ENCODE data around the gene RHBDL3. TPM values are rescaled to one million over a fixed set of nuclear protein-coding genes. Genes with fewer than 3 reads are reported as not detected.

The RHBDL3 gene
- total RNA-seq, 1 donor: 0.09 TPM

DNA sequence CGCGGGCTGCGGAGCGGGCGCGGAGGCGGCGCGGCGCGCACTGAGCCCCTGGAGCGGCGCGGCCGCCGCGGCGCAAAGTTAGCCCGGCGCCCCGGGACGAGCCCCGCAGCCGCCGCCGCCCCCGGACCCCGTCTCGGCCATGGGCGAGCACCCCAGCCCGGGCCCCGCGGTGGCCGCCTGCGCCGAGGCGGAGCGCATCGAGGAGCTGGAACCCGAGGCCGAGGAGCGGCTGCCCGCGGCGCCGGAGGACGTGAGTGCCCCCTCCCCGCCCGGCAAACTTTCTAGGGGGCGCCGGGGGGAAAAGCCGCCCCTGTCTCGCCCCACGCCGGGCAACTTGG lies 388 bp downstream of the RHBDL3 start:
- no peak for DNase-seq (ENCODE audit: low read depth)
- peak overlapping the region; percentile 50 for H3K4me3 ChIP-seq (ENCODE audit: low read depth, low read length)
- TF ChIP-seq, protein P1, sequence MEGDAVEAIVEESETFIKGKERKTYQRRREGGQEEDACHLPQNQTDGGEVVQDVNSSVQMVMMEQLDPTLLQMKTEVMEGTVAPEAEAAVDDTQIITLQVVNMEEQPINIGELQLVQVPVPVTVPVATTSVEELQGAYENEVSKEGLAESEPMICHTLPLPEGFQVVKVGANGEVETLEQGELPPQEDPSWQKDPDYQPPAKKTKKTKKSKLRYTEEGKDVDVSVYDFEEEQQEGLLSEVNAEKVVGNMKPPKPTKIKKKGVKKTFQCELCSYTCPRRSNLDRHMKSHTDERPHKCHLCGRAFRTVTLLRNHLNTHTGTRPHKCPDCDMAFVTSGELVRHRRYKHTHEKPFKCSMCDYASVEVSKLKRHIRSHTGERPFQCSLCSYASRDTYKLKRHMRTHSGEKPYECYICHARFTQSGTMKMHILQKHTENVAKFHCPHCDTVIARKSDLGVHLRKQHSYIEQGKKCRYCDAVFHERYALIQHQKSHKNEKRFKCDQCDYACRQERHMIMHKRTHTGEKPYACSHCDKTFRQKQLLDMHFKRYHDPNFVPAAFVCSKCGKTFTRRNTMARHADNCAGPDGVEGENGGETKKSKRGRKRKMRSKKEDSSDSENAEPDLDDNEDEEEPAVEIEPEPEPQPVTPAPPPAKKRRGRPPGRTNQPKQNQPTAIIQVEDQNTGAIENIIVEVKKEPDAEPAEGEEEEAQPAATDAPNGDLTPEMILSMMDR (IDR thresholded peaks at IDR 0.05; ENCODE audit: insufficient read depth, low read length): no peak

DNA sequence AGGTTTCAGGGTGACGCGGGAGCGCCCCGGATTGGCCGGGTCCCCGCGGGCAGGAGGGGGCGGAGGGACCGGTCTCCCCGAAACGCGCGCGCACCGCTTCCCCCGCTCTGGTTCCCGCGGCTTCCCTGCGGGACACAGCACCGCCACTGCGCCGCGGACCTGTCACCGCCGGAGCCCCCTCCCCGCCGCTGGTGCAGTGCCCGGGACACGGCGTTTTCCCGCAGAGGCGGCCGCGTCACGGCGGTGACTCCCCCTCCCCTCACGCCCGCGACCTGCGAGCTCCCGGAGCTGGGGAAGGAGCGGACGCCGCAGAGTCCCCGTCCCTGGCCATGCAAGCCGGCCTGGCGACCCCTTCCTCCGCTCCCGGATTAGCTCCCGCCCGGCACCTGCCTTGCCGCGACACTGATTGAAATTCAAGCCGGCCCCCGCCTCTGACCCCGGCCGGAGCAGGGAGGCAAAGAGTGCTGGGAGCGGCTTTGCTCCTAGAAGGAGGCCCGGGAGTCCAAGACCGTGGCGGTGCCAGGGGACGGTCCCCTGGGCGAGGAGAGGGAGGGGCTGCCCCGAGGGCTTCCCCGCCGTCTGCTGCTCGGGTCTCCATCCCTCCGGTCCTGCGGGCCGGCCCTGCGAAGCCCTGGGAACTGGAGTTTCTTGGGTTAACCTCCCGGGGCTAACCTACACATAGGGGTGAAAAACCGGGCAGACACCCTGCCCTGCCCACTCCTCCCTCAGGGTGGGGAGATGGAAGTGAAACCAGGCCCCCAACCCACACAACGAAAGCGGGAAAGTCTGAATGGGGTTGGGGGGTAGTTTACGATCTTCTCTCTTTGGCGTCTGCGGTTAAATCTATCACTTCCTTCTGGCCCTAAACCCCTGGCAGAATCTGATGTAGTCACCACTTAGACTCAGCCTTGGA lies 1.0 kb downstream of the RHBDL3 start:
- peak overlapping the region; percentile 50 for H3K4me3 ChIP-seq (ENCODE audit: low read depth, low read length)
- no peak for DNase-seq (ENCODE audit: low read depth)
- TF ChIP-seq, protein P1 (IDR thresholded peaks at IDR 0.05; ENCODE audit: insufficient read depth, low read length): no peak

DNA sequence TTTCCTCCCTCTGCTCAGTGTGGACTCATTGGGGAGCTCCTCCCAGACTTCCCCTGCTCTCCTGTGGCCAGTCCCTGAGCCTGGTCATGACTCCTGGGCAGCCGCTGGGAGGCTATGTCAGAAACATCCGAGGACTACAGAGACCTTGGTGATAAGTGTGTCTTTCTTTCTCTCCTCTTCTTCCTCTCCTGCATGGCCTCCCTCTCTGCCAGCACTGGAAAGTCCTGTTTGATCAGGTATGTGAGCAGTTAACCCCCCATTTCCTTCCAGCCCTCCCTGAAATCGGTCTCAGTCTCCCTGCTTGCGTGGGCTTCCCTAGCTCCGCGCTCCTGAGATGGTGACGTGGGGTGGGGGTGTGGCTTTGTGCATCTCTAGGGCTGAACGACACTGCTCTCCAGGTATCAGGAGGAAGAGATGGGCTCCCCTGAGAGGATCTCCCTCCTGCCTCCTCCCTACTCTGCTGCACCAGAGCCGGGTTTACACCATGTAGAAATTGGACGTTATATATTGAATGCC lies 2.1 kb downstream of the RHBDL3 start:
- H3K4me3 ChIP-seq (ENCODE audit: low read depth, low read length): no peak overlapping the region
- DNase-seq (ENCODE audit: low read depth): no peak
- TF ChIP-seq, protein P1 (IDR thresholded peaks at IDR 0.05; ENCODE audit: insufficient read depth, low read length): no peak

DNA sequence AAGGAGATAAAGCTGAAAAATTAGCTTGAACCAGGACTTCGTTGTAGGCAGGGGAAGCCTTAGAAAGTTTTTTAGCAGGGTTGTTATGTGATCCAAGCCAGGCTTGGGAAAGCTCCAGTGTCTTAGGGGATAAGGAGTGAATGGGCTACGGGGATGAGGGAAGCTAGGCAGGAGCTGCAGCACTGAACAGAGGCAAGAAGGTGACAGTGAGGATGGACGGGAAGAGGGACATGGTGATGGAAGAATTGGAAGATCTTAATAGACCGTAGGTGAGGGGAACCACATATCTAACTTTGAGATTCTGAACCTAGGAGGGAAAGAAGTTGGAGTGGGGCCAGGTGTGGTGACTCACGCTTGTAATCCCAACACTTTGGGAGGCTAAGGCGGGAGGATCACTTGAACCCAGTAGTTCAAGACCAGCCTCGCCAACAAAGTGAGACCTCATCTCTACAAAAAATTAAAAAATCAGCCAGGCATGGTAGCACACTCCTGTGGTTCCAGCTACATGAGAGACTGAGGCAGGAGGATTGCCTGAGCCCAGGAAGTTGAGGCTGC lies 3.2 kb downstream of the RHBDL3 start:
- TF ChIP-seq, protein P1 (IDR thresholded peaks at IDR 0.05; ENCODE audit: insufficient read depth, low read length): no peak
- no peak for DNase-seq (ENCODE audit: low read depth)
- H3K4me3 ChIP-seq (ENCODE audit: low read depth, low read length): no peak overlapping the region

DNA sequence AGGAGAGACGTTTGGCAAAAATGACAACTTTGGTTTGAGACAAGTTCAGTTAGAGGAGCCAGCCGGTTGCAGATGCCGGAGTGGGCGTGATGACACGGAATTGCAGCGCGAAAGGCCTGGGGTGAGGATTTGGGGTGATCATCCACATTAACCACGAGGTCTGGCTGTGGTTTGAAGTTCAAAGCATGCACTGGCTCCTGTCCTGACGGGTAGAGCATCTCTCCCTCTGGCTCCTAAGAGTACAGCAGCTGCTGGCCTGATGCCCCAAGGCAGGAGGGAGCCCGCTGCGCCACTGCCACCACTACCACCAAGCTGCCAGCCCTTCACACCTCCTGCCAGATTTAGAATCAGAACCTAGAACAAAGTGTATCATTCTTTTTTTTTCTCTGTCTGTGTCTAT lies 3.7 kb downstream of the RHBDL3 start:
- H3K4me3 ChIP-seq (ENCODE audit: low read depth, low read length): no peak overlapping the region
- TF ChIP-seq, protein P1 (IDR thresholded peaks at IDR 0.05; ENCODE audit: insufficient read depth, low read length): no peak
- DNase-seq (ENCODE audit: low read depth): no peak

DNA sequence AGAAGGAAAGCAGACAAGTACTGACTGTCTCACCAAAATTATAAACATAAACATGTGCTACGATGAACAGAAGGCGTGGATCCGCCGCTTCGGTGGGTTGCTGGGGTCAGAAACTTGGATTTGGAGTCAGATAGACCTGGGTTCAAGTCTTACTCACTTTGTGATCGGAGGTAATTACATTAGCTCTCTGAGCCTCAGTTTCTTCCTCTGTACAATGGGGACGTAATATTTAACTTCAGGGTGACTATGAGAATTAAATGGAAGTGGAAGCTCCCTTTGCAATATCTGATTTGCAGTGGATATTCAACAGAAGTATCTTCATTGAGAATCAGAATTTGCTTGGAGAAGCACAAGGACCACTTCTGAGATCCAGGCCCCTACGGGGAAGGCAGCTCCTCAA lies 6.2 kb downstream of the RHBDL3 start:
- no peak overlapping the region for H3K4me3 ChIP-seq (ENCODE audit: low read depth, low read length)
- DNase-seq (ENCODE audit: low read depth): no peak
- TF ChIP-seq, protein P1 (IDR thresholded peaks at IDR 0.05; ENCODE audit: insufficient read depth, low read length): no peak
